Neural cell (in vitro differentiated cells): ENCODE data around the gene PRSS33.

ENCODE experiments used
- CTCF ChIP-seq: fragments of 450-650 bp; IDR thresholded peaks from 2 replicates; pipeline ENCODE4 v1.5.1; 2014; ENCODE audit warnings: antibody characterized with exemption, mild to moderate bottlenecking, moderate library complexity; ENCODE audit not compliant: poor library complexity, severe bottlenecking
- POLR2AphosphoS5 ChIP-seq: IDR thresholded peaks from 2 replicates; pipeline ENCODE4 v1.6.1; 2012
- RAD21 ChIP-seq: fragments of 450-650 bp; conservative IDR thresholded peaks from 2 replicates; pipeline ENCODE4 v1.6.1; 2014; ENCODE audit warnings: antibody characterized with exemption, mild to moderate bottlenecking, moderate library complexity

- no peak for TF ChIP-seq CTCF
- no peak for TF ChIP-seq POLR2AphosphoS5
- TF ChIP-seq RAD21: no peak
Observed at GRCh38 chr16:2824626-2825025, 37.3 kb upstream of the PRSS33 start.
